Right lobe of liver (tissue), 6 donors: ENCODE measurements around the gene SPAG7. TPM values are rescaled to one million over a fixed set of nuclear protein-coding genes. Genes with fewer than 3 reads are reported as not detected.
"Not testable (repeated sequence)": the region's sequence is repeated elsewhere in the genome, so short reads cannot be mapped to it uniquely, and the experiment has no call there.

Experiments used
- ATAC-seq, 4 donors: fragments of 200-7000 bp; cut with Tn5 transposase; one replicate each; pipeline ENCODE4 v1.9.1; 2020; ENCODE audit warnings: mild to moderate bottlenecking in 4 of 4, moderate library complexity in 4 of 4
- DNase-seq, 3 donors: peaks; one replicate each; pipeline ENCODE4 v3.0.0-alpha.2; 2020
- H3K27ac ChIP-seq, 3 donors: fragments of 200-600 bp; one replicate each; pipeline ENCODE4 v1.8.0; 2022
- H3K27me3 ChIP-seq, 2 donors: fragments of 200-600 bp; one replicate each; pipeline ENCODE4 v1.8.0; 2022
- H3K36me3 ChIP-seq, 4 donors: fragments of 200-600 bp; sonication (generic) in 1 of 4; one replicate each; pipeline versions ENCODE4 v1.5.1 to v1.8.0; 2017 to 2022; ENCODE audit warnings: control low read depth in 1 of 4
- H3K4me1 ChIP-seq, 4 donors: fragments of 200-600 bp; sonication (generic) in 1 of 4; one replicate each; pipeline versions ENCODE4 v1.5.1 to v1.8.0; 2017 to 2022; ENCODE audit warnings: control low read depth in 1 of 4
- H3K4me3 ChIP-seq, 3 donors: fragments of 200-600 bp; one replicate each; pipeline ENCODE4 v1.8.0; 2022
- H3K9me3 ChIP-seq, 4 donors: fragments of 200-600 bp; sonication (generic) in 1 of 4; one replicate each; pipeline versions ENCODE4 v1.5.1 to v1.8.0; 2017 to 2022; ENCODE audit warnings: control low read depth in 1 of 4
- POLR2A ChIP-seq: fragments of 450-650 bp; IDR thresholded peaks from one replicate; pipeline ENCODE4 v1.6.1; 2017; ENCODE audit warnings: antibody characterized with exemption, mild to moderate bottlenecking
- WGBS: methylation state at CpG from one replicate; pipeline ENCODE4 v1.1.6; 2018; ENCODE audit warnings: low coverage, low lambda C conversion rate; ENCODE audit not compliant: insufficient coverage; ENCODE audit errors: missing lambda C conversion rate; 5-methylcytosine and 5-hydroxymethylcytosine counted together
- intact Hi-C, 2 donors: fragments of 100-400 bp; cut with DNase I; formaldehyde crosslinking; loops; one replicate each; pipeline versions ENCODE4 v1.11.2 to v1.14.1; 2022
- microRNA-seq, 2 donors: library from miRNA; unstranded; fragments of <30 nt; microRNA quantifications; one replicate each; pipeline ENCODE4, GENCODE V29; 2019 to 2020
- small RNA-seq, 2 experiments: library from RNA; depleted of rRNA; stranded (forward); fragments of <200 nt; gene quantifications; one replicate each; pipeline ENCODE3, GENCODE V24; 2016
- total RNA-seq, 6 experiments: library from RNA; depleted of rRNA in 2 of 6; stranded (reverse); fragments of >200 nt in 2 of 6; fragmentation: NEBNext Ultra II Directional in 3 of 6; extraction: Animal tissue kit (Norgen Biotek cat#: 25700) in 3 of 6; gene quantifications; one replicate each; pipeline versions ENCODE4 v1.1.0 to v1.2.4, GENCODE V29; 2016 to 2023
- TF ChIP-seq, protein P1 (sequence below), 4 donors: fragments of 200-600 bp in 3 of 4; fragments of 450-650 bp in 1 of 4; IDR thresholded peaks; one replicate each; pipeline versions ENCODE4 v1.5.1 to v1.8.0; 2016 to 2022; ENCODE audit warnings: antibody characterized with exemption in 4 of 4, mild to moderate bottlenecking in 2 of 4
- donor health status: DM: no; HTN: yes; CAD: no.
- donor health status: DM: no; HTN: no; CAD: no.
- donor health status: DM: no; HTN: no; CAD: no.
- donor health status: DM: no; HTN: yes; CAD: no.
- donor health status: DM: no; HTN: yes; CAD: no.

SPAG7 gene
- total RNA-seq, 6 experiments from 2014 or later, result 22.3 to 33.9 (median 26.4) TPM

DNA sequence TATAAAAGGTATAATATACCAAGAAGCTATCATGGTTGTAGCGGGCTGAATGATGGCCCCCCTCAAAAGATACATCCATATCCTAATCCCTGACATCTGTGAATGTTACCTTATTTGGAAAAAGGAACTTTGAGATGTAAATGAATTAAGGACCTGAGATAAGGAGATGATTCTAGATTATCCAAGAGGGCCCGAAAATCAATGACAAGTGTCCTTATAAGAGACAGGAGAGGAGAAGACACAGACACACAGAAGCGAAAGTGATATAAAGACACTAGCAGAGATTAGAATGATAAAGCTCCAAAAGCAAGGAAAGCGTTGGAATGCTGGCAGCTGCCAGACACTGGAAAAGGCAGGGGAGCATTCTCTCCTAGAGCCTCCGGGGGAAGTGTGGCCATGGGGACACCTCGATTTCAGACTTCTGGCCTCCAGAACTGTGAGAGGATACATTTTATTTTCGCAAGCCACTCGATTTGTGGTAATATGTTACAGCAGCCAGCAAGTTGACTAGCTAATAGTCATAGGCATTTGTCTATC lies 48.0 kb downstream of the SPAG7 start:
- Histone ChIP-seq H3K27me3 (no peaks in the 10 kb centered on the region), H3K27ac (peak overlapping the region; percentile 45 to 80 (median 78)), H3K9me3 (no peaks in the 10 kb centered on the region), H3K4me3 (no peak overlapping the region), H3K36me3 (no peaks in the 10 kb centered on the region), H3K4me1 (peaks cover 0 to 30% (median 4%) of the 10 kb centered on the region in 4 donors)
- no peak for DNase-seq
- intact Hi-C loops, result loop anchor here in 1 of 2 donors (10.0 kb wide), 1 partner anchor 55 kb away; no protein-coding TSS in a partner anchor
- peak; percentile 15 to 36 (median 26) for ATAC-seq
- 57% methylated on average over 8 of the region's 8 CpGs for WGBS
- no peak for TF ChIP-seq POLR2A
- TF ChIP-seq, protein P1, sequence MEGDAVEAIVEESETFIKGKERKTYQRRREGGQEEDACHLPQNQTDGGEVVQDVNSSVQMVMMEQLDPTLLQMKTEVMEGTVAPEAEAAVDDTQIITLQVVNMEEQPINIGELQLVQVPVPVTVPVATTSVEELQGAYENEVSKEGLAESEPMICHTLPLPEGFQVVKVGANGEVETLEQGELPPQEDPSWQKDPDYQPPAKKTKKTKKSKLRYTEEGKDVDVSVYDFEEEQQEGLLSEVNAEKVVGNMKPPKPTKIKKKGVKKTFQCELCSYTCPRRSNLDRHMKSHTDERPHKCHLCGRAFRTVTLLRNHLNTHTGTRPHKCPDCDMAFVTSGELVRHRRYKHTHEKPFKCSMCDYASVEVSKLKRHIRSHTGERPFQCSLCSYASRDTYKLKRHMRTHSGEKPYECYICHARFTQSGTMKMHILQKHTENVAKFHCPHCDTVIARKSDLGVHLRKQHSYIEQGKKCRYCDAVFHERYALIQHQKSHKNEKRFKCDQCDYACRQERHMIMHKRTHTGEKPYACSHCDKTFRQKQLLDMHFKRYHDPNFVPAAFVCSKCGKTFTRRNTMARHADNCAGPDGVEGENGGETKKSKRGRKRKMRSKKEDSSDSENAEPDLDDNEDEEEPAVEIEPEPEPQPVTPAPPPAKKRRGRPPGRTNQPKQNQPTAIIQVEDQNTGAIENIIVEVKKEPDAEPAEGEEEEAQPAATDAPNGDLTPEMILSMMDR (IDR thresholded peaks at IDR 0.05), result no peak

DNA sequence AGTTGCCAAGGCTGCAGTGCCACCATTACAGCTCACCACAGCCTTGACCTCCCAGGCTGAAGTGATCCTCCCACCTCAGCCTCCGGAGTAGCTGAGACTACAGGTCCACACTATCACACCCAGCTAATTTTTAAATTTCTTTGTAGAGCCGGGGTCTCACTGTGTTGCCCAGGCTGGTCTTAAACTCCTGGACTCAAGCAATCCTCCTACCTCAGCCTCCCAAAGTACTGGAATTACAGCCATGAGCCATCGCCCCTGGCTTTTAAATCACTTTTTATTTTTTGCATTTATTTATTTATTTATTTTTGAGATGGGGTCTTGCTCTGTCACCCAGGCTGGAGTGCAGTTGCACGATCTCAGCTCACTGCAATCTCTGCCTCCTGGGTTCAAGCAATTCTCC lies 53.1 kb downstream of the SPAG7 start:
- H3K36me3 ChIP-seq, ATAC-seq, H3K27me3 ChIP-seq, DNase-seq, H3K4me3 ChIP-seq, H3K9me3 ChIP-seq: not testable (repeated sequence)
- WGBS, result 74% methylated on average over 4 of the region's 4 CpGs
- Histone ChIP-seq H3K27ac (peak overlapping the region in 2 of 3 donors; percentile 17 to 37), H3K4me1 (peaks cover 0 to 18% (median 8%) of the 10 kb centered on the region in 4 donors)
- intact Hi-C loops, result loop anchor here in 1 of 2 donors (10.0 kb wide), 1 partner anchor 60 kb away; no protein-coding TSS in a partner anchor

DNA sequence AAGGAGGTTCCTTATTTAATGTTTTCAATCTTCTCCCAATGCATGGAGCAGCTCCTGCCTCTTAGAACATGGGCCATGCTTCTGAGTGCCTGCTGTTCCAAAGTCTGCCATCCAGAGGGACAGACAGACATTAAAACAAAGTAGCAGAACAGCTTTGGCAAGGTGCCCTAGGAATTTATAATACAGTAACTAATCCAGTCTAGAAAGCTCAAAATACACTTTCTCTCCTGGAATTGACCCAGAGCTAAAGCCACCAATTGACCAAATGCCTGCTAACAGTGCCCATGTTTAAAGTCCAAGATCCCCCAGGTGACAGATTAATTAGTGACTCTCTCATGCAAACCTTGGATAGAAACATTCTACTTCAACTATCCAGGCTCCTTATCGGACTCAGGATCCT lies 53.6 kb downstream of the SPAG7 start:
- peak; percentile 50 to 64 (median 62) for ATAC-seq
- no peaks in the 10 kb centered on the region for H3K36me3 ChIP-seq
- H3K4me1 ChIP-seq, result peaks cover 0 to 20% (median 9%) of the 10 kb centered on the region in 4 donors
- peak in 1 of 3 donors; percentile 62 for DNase-seq
- TF ChIP-seq, protein P1 (IDR thresholded peaks at IDR 0.05), result peak in 1 of 4 donors; percentile 5
- TF ChIP-seq POLR2A, result no peak
- no peak overlapping the region for H3K4me3 ChIP-seq
- H3K27me3 ChIP-seq, result no peaks in the 10 kb centered on the region
- H3K9me3 ChIP-seq, result no peaks in the 10 kb centered on the region
- 25% methylated on average over 1 of the region's 1 CpG for WGBS
- H3K27ac ChIP-seq, result peak overlapping the region in 2 of 3 donors; percentile 17 to 37
- intact Hi-C loops, result loop anchor here in 1 of 2 donors (10.0 kb wide), 1 partner anchor 61 kb away; no protein-coding TSS in a partner anchor

Small RNA genes within 50 kb of the gene (microRNA-seq; reads per million reads assigned to microRNA genes)
- gene MIR6864 (0 reads per million in 2 donors), gene MIR6865 (0 reads per million in 2 donors)

Small RNA genes within 50 kb of the gene (small RNA-seq; reads per million reads assigned to genes)
- gene MIR6864 (0 to 0.10 reads per million in 2 experiments), gene MIR6865 (0 reads per million in 2 experiments)

Other genes starting within 250 kb of the SPAG7 start
- 10 to 100 TPM in 5 of 6 experiments, 1 to 10 TPM in 1; 10.0 to 21.1 (median 16.2) TPM for gene MED11, start 236.4 kb downstream of the SPAG7 start, total RNA-seq
- 1 to 10 TPM in 5 of 6 experiments, under 1 TPM in 1; 0.70 to 6.5 (median 1.9) TPM for gene ZMYND15, start 228.0 kb downstream of the SPAG7 start, total RNA-seq
- gene CXCL16, start 227.9 kb downstream of the SPAG7 start, total RNA-seq, result 10 to 100 TPM; 13.3 to 69.6 (median 31.3) TPM
- 100 to 1,000 TPM in 3 of 6 experiments, 10 to 100 TPM in 3; 67.1 to 215 (median 112) TPM for gene TM4SF5, start 195.9 kb downstream of the SPAG7 start, total RNA-seq
- 10 to 100 TPM in 1 of 6 experiments, 1 to 10 TPM in 5; 3.5 to 12.3 (median 5.2) TPM for gene VMO1, start 181.5 kb downstream of the SPAG7 start, total RNA-seq
- 10 to 100 TPM; 20.6 to 97.4 (median 60.9) TPM for gene GLTPD2, start 178.9 kb downstream of the SPAG7 start, total RNA-seq
- 100 to 1,000 TPM in 2 of 6 experiments, 10 to 100 TPM in 4; 68.8 to 136 (median 75.7) TPM for gene PSMB6, start 171.7 kb downstream of the SPAG7 start, total RNA-seq
- gene PLD2, start 160.7 kb downstream of the SPAG7 start, total RNA-seq, result 10 to 100 TPM in 3 of 6 experiments, 1 to 10 TPM in 3; 8.2 to 27.3 (median 10.8) TPM
- 10 to 100 TPM; 20.3 to 42.5 (median 28.0) TPM for gene MINK1, start 134.5 kb downstream of the SPAG7 start, total RNA-seq
- gene C17orf107, start 68.3 kb downstream of the SPAG7 start, total RNA-seq, result 1 to 10 TPM; 1.6 to 4.0 (median 3.2) TPM
- gene CHRNE, start 64.7 kb downstream of the SPAG7 start, total RNA-seq, result 1 to 10 TPM; 1.4 to 2.9 (median 2.0) TPM
- under 1 TPM in 3 of 6 experiments, not detected in 3; 0.13 to 0.20 (median 0.15) TPM for gene GP1BA, start 35.5 kb downstream of the SPAG7 start, total RNA-seq
- 10 to 100 TPM; 32.6 to 64.2 (median 41.0) TPM for gene SLC25A11, start 27.8 kb downstream of the SPAG7 start, total RNA-seq
- 10 to 100 TPM; 52.1 to 73.5 (median 57.5) TPM for gene RNF167, start 27.5 kb downstream of the SPAG7 start, total RNA-seq
- 1,000 to 10,000 TPM in 1 of 6 experiments, 100 to 1,000 TPM in 5; 221 to 1,037 (median 292) TPM for gene PFN1, start 19.3 kb downstream of the SPAG7 start, total RNA-seq
- 10 to 100 TPM; 54.7 to 69.8 (median 58.7) TPM for gene ENO3, start 16.7 kb downstream of the SPAG7 start, total RNA-seq
- gene CAMTA2, start 19.9 kb upstream of the SPAG7 start, total RNA-seq, result 10 to 100 TPM; 15.3 to 21.1 (median 17.7) TPM
- 1 to 10 TPM in 2 of 6 experiments, under 1 TPM in 3, not detected in 1; 0.83 to 1.3 (median 0.97) TPM for gene INCA1, start 29.7 kb upstream of the SPAG7 start, total RNA-seq
- 100 to 1,000 TPM in 3 of 6 experiments, 10 to 100 TPM in 3; 59.8 to 112 (median 99.3) TPM for gene KIF1C, start 30.1 kb upstream of the SPAG7 start, total RNA-seq
- gene SLC52A1, start 67.6 kb upstream of the SPAG7 start, total RNA-seq, result under 1 TPM in 2 of 6 experiments, not detected in 4; 0.13 to 0.20 TPM
- 1 to 10 TPM in 1 of 6 experiments, under 1 TPM in 5; 0.51 to 1.6 (median 0.87) TPM for gene ZFP3, start 110.7 kb upstream of the SPAG7 start, total RNA-seq
- 1 to 10 TPM; 3.3 to 5.0 (median 4.5) TPM for gene ZNF232, start 144.1 kb upstream of the SPAG7 start, total RNA-seq
- under 1 TPM in 2 of 6 experiments, not detected in 4; 0.02 to 0.07 TPM for gene USP6, start 148.2 kb upstream of the SPAG7 start, total RNA-seq
- gene ZNF594, start 224.1 kb upstream of the SPAG7 start, total RNA-seq, result 1 to 10 TPM; 1.2 to 3.8 (median 2.2) TPM